Activated gamma-delta T cell treated with Interleukin-2 at 50 U/mL for 16 hours (primary cell): ENCODE measurements around the gene SLC8A1.

Experiments used
- DNase-seq: peaks from one replicate; pipeline ENCODE4 v3.0.0-alpha.2; 2020

The SLC8A1 gene

GRCh38 chr2:40178171-40178778 is 273.6 kb downstream of the SLC8A1 start:
- DNase-seq = no peak

GRCh38 chr2:40177366-40177765 is 274.5 kb downstream of the SLC8A1 start:
- DNase-seq = no peak

- DNase-seq = no peak
Observed at GRCh38 chr2:40173276-40173675, 278.6 kb downstream of the SLC8A1 start.

GRCh38 chr2:40169856-40170255 is 282.0 kb downstream of the SLC8A1 start:
- no peak for DNase-seq

GRCh38 chr2:40169430-40169829 is 282.5 kb downstream of the SLC8A1 start:
- DNase-seq = no peak

- DNase-seq = no peak
Observed at GRCh38 chr2:40168546-40168945, 283.3 kb downstream of the SLC8A1 start.

- no peak for DNase-seq
Observed at GRCh38 chr2:40168032-40168431, 283.9 kb downstream of the SLC8A1 start.

- DNase-seq = no peak
Observed at GRCh38 chr2:40166006-40166405, 285.9 kb downstream of the SLC8A1 start.

- DNase-seq = no peak
Observed at GRCh38 chr2:40165509-40165844, 286.4 kb downstream of the SLC8A1 start.

GRCh38 chr2:40164736-40165508 is 287.0 kb downstream of the SLC8A1 start:
- DNase-seq = no peak

- DNase-seq = no peak
Observed at GRCh38 chr2:40161986-40162385, 289.9 kb downstream of the SLC8A1 start.

- no peak for DNase-seq
Observed at GRCh38 chr2:40160751-40161218, 291.1 kb downstream of the SLC8A1 start.

- no peak for DNase-seq
Observed at GRCh38 chr2:40159333-40159732, 292.6 kb downstream of the SLC8A1 start.

GRCh38 chr2:40158781-40159180 is 293.1 kb downstream of the SLC8A1 start:
- DNase-seq = no peak

GRCh38 chr2:40155728-40156127 is 296.2 kb downstream of the SLC8A1 start:
- no peak for DNase-seq

GRCh38 chr2:40150266-40150665 is 301.6 kb downstream of the SLC8A1 start:
- DNase-seq = no peak

GRCh38 chr2:40148334-40148733 is 303.6 kb downstream of the SLC8A1 start:
- no peak for DNase-seq

- DNase-seq = no peak
Observed at GRCh38 chr2:40147360-40147759, 304.5 kb downstream of the SLC8A1 start.

GRCh38 chr2:40144022-40144421 is 307.9 kb downstream of the SLC8A1 start:
- no peak for DNase-seq

GRCh38 chr2:40138314-40138713 is 313.6 kb downstream of the SLC8A1 start:
- no peak for DNase-seq

- DNase-seq = no peak
Observed at GRCh38 chr2:40131081-40131704, 320.7 kb downstream of the SLC8A1 start.

- DNase-seq = no peak
Observed at GRCh38 chr2:40130251-40130994, 321.5 kb downstream of the SLC8A1 start.

GRCh38 chr2:40129725-40130124 is 322.2 kb downstream of the SLC8A1 start:
- no peak for DNase-seq

- no peak for DNase-seq
Observed at GRCh38 chr2:40128796-40129195, 323.1 kb downstream of the SLC8A1 start.
